Left renal cortex interstitium (tissue), 4 donors: ENCODE measurements around the gene MAML3. TPM values are rescaled to one million over a fixed set of nuclear protein-coding genes. Genes with fewer than 3 reads are reported as not detected.
A peak's percentile ranks its signal among the peaks of the same experiment; 100 is the strongest.

ENCODE experiments used
- DNase-seq, 4 donors: peaks; one replicate each; pipeline ENCODE4 v3.0.0-alpha.2; 2013; ENCODE audit warnings: low read depth in 4 of 4, low spot score in 2 of 4, missing footprints in 1 of 4
- polyA plus RNA-seq, 4 donors: library from polyadenylated mRNA; unstranded; fragments of 120-200 nt; gene quantifications; one replicate each; pipeline ENCODE4 v1.2.1, GENCODE V29; 2013; ENCODE audit not compliant: insufficient read length in 4 of 4

The MAML3 gene
- polyA plus RNA-seq, 4 donors: 14.8 to 22.5 (median 17.4) TPM

- no peak for DNase-seq
Observed at GRCh38 chr4:139753686-139754085, 400.3 kb downstream of the MAML3 start.

DNA sequence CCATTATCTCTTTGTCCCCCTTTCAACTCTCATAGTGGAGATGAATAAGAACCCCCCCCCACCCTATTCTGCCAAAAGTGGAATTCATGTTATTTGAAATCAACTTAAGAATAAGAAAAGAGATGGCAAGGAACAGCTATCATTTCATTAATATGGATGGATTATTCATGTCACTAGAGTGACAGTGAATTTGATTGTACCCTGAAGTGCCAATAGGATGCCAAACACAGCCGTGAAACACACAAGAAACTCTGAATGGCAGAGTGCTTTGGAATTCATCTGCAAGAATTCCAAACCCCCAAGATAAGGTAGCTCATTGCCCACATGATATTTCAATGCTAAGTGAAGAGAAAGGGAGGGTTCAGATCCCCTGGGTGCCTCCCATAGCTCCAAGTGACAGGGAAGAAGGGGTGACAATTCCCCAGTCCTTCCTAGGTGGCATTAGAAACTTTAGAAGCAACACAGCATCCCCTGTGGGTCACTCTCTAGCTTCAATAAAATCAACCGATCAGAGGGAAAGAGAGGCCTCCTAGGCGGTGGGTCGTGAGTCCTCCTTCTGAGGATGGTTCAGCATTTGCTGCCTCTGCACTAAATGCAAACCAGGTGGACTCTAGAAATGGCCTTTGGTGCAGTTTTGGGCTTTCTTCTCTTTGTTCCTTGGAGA is 404.0 kb downstream of the MAML3 start:
- DNase-seq: no peak

GRCh38 chr4:139749338-139749737 is 404.6 kb downstream of the MAML3 start:
- no peak for DNase-seq

DNA sequence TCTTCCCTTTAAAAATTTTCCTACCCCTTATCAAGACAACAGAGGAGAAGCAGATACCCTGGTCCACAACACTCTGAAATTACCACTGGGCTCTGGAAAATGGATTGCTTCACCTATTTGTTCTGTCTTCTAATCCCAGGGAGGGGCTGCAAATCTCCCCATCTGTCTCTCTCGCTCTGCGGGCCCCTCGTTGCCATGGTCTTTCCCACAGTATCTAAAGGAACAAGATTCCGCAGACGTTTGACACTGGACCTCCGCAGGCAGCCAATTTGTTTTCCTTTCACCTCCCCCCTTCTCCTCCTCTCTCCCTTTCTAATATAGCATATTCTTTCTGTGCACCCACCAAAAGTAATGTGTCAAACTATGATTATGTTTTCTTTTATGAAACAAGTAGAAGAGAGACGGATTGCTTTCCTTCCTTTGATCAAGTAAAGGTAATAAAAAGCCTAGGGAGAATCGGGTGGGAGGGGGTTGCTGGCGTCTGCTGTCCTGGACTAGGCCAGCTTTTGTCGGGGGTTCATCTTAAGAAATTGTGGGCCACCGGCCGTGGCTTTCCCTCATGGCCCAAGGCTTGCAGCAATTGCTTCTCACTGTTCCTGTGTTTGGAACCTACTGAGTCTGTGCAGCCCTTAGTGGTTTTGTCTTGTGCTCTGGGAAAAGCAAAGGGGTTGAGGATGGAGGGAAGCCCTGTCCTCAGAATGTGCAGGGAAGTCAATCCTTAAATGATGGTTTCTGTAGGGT is 407.4 kb downstream of the MAML3 start:
- DNase-seq: no peak

- DNase-seq: no peak
Observed at GRCh38 chr4:139745111-139745639, 408.8 kb downstream of the MAML3 start.

DNA sequence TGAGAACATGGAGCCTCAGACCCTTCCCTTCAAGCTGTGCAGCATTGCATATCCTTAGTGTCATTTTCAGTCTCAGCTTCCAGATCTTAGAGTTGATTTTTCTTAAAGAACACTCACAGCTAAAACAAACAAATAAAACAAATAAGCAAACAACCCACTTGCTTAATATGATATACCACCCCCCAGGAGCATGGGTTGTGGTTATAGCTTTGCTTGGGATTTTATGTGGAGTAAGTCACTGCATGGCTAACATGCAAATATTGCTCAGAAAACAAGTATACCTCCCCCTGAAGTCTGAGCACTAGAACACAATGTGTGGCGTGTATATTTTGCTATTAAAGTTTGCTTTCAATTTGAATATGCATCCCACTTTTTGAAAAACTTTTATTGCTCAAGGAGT is 409.8 kb downstream of the MAML3 start:
- DNase-seq: no peak

- no peak for DNase-seq
Observed at GRCh38 chr4:139743027-139743426, 411.0 kb downstream of the MAML3 start.

DNA sequence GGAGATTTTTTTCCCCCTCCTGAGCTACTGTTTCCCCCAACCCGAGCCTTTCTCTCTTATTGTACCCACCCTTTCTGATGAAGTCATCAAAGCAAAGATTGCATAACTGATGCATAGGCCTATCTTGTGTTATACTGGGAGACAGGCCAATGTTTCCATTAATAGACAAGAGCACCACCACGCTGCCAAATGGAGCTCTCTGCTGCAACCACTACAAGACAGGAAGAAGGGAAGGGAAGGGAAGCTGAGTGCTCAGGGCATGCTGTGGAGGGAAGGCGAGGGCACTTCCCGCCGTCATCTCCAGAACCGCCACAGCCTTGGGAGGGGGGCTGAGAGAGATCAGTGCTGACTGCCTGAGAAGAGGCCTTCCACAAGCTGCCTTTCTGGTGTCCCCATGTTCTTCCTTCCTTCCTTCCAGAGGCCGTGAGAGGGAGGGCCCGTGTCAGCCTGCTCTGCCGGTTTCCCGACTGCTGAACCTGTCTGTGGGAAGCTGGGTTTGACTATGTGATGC is 413.4 kb downstream of the MAML3 start:
- DNase-seq: no peak

DNA sequence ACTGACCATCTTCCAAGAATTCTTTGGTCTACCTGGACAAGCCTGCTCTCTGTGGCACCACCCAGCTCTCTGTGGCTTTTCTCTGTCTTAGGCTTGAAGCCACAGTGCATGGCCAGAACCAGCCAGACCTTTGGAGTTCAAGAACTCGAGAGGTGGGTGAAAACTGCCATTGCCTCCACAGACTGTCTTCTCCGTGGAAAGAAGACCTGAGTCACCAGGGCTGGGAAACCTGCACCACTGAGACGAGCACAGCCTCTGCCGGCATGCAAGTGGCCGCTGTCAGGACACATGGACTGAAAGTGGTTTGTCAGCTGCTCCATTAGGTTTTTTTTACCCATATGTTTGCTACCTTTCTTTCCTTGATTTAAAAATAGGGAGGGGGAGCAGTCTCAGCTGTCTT is 413.9 kb downstream of the MAML3 start:
- DNase-seq: no peak

DNA sequence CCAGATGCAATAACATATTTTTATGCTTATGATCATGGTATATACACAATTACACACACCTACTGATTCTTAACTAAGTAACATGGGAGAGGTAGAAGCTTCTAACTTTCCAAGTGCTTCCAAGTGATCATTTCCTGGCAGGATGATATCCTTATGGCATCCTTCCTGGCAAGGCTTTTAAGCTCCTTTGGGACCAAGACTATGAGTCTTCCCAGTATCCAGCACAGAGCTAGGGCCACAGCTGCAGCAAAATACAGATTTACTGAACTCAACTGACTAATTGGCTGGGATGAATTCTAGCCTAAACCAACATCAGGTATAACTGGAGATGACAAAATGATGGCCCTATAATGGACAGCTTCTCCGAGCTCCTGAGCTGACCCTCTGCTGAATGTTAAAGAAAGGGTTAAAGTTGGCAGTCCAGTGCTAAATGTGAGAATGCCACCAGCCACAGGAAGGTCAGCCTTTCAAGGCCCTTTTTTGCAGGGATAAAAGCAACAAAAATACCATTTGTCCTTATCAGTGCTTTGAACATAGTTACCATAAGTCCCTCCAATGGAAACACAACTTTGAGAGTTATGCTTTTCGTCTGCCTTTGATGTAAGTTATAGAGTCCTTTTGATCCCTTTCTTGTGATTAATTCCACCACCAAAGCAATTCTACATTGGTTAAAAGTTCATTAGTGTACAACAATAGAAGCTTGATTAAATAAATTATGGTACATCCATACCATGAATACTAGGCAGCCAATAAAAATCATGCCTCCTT is 415.0 kb downstream of the MAML3 start:
- no peak for DNase-seq

DNA sequence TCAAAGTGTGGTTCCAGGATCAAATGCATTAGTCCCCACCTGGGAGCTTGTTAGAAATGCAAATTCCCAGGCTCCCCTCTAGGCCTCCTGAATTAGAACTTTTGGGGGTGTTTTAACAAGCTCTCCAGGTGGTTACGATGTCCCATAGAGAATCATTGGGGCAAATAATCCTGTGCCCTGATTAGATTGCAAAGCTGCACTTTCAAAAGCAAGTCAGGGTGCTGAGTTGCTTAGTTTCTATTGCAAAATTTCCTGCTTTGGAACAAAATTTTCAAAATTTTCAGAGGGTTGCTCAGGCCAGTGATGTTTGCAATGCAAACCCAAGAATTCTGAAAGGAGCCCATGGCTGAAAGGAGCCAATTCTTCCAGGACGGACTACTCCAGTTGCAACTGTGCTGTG is 417.3 kb downstream of the MAML3 start:
- no peak for DNase-seq

GRCh38 chr4:139736274-139736660 is 417.7 kb downstream of the MAML3 start:
- no peak for DNase-seq

DNA sequence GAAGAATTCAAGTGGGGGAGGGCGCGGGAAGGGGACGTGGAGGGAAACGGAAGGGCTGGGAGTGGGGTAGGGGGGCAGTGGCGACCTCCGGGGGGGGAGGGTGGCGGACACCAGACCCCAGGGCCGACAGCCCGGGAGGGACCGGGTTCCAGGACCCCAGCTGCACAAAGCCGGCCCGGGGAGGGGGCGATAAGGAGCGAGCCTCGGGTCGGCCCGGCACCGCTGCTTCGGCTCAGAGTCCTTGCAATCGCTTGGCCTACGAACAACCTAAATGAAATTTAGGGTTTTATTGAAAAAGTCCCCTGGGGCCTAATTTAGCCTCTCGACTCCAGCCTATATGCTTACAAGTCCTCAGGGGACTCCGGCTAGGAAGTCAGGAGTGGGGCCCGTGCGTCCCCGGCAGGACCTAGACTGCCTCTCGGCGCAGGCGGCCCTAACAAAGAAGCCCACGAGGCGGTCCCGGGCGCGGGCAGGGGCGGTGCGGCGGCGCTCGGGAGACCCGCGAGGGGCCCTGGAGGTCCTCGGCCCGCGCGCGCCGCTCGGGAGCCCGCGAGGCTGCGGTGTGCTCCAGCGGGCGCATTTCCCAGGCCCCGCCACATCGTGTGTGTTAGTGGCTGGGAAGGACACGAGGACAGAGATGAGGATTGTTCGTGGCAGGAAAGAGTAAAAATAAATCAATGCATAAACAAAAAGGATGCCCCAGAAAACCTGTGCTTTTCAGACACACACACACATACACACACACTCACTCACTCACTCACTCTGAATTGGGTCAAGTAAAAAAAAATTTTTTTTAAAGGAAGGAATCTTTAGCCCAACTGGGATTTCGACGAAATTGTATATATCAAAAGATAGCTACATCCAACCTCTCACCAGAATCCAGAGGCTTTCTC is 418.4 kb downstream of the MAML3 start:
- DNase-seq: no peak

DNA sequence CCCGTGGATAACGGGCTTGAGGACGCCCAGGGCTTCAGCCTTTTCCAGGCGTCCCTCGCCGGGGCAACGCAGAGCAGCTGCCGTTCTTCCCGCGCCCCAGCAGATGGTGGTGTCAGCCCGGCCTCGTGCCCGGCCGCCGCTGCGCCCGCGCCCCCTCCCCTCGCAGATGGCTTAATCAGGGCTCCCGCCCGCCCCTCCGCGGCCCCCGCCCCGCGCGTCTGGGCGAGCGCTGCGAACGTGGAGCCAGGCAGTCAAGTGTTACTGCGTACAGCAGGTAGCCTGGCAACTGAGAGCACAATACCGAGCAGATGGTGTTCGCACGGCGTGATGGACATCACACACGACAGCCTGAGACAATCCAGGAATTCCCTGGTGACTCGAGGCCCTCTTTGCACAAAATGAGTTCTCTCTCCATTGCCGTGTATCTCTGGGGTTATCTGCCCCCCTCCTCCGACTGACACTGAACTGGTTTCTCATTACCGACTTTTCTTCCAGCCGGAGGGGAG is 419.1 kb downstream of the MAML3 start:
- DNase-seq: peak; percentile 83 to 90 (median 88)

GRCh38 chr4:139734201-139734874 is 419.6 kb downstream of the MAML3 start:
- DNase-seq: no peak

- DNase-seq: no peak
Observed at GRCh38 chr4:139732991-139733570, 420.9 kb downstream of the MAML3 start.

DNA sequence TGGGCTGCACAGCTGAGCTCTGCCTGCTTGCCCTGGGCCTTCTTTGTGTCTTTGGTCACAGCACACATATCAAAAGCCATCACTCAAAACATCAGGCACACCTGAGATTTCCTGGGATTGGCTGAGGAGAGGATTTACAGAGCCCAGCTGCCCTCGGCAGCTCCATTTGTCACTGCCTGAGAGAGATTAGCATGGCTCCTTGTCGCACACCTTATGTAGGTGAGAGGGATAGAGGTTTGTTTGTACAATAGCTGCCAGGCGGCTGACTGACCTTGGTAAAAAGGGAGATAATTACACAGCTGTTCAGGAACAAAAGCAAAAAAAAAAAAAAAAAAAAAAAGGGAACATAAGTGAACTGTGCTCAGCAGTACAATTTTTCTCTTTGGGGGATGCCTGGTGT is 425.1 kb downstream of the MAML3 start:
- no peak for DNase-seq

GRCh38 chr4:139728146-139728545 is 425.8 kb downstream of the MAML3 start:
- no peak for DNase-seq

GRCh38 chr4:139726615-139727014 is 427.4 kb downstream of the MAML3 start:
- DNase-seq: no peak
